HCT116 (cell line): Measurements from ENCODE around the gene KDSR. TPM values are rescaled to one million over a fixed set of nuclear protein-coding genes. Genes with fewer than 3 reads are reported as not detected.

Source experiments
- ATAC-seq: fragments of 200-7000 bp; cut with Tn5 transposase; 2 replicates; pipeline ENCODE4 v1.9.1; 2020; ENCODE audit warnings: mild to moderate bottlenecking, moderate library complexity
- BruUV-seq: library from RNA; stranded (reverse); fragments of 400-500 nt; replicated peaks from 2 replicates; lab custom pipeline; 2021; lab: Mats Ljungman, UMichigan
- CTCF ChIA-PET: fragments of 300-600 bp; sonication (Branson Sonifier 250); formaldehyde crosslinking; loops from one replicate; lab custom pipeline; 2021; ENCODE audit warnings: antibody characterized with exemption; lab: Charles Lee
- POLR2A ChIA-PET: fragments of 300-600, 350-600 bp; sonication (Branson Sonifier 250); formaldehyde crosslinking; loops from one replicate; lab custom pipeline; 2021; ENCODE audit warnings: antibody characterized with exemption; lab: Charles Lee
- RAD21 ChIA-PET, 2 experiments: fragments of 300-600 bp; sonication (Branson Sonifier 250); formaldehyde crosslinking; loops; one replicate each; lab custom pipeline; 2023; ENCODE audit warnings: low total read pairs in 2 of 2; ENCODE audit not compliant: uncharacterized antibody in 2 of 2, unreplicated experiment in 2 of 2, low non-redundant PET in 1 of 2; lab: Charles Lee
- DNase-seq: peaks from one replicate; pipeline ENCODE4 v3.0.0-alpha.2; 2010; ENCODE audit warnings: low read depth, low spot score
- H2AFZ ChIP-seq: fragments of 200-600 bp; shearing (Covaris generic), sonication (generic); 2 replicates; pipeline ENCODE4 v1.6.1; 2017; ENCODE audit warnings: low read depth, mixed run types, mixed read lengths, antibody characterized with exemption, low read length; ENCODE audit not compliant: poor library complexity, severe bottlenecking
- H3K27ac ChIP-seq: 2 replicates; pipeline ENCODE4 v1.5.1; 2012; ENCODE audit warnings: low read depth, low read length
- H3K27me3 ChIP-seq: fragments of 200-600 bp; sonication (generic); 2 replicates; pipeline ENCODE4 v1.6.1; 2016; ENCODE audit warnings: mixed run types, low read length, mixed read lengths; ENCODE audit not compliant: insufficient read depth
- H3K36me3 ChIP-seq, 2 experiments: fragments of 200-500 bp in 1 of 2; fragments of 200-600 bp in 1 of 2; sonication (Bioruptor generic) in 1 of 2; sonication (generic) in 1 of 2; 2 replicates each; pipeline versions ENCODE4 v1.5.1 to v1.6.1; 2014 to 2016; ENCODE audit warnings: low read length in 2 of 2, inconsistent platforms in 1 of 2, mixed read lengths in 1 of 2, mixed run types in 1 of 2; ENCODE audit not compliant: insufficient read depth in 2 of 2, control insufficient read depth in 1 of 2
- H3K4me1 ChIP-seq, 2 experiments: fragments of 200-600 bp in 1 of 2; sonication (generic) in 1 of 2; 2 replicates each; pipeline versions ENCODE4 v1.5.1 to v1.6.1; 2012 to 2017; ENCODE audit warnings: low read length in 2 of 2, inconsistent platforms in 1 of 2, mild to moderate bottlenecking in 1 of 2, mixed read lengths in 1 of 2, mixed run types in 1 of 2, moderate library complexity in 1 of 2; ENCODE audit not compliant: insufficient read depth in 2 of 2, control insufficient read depth in 1 of 2
- H3K4me2 ChIP-seq: fragments of 200-600 bp; sonication (generic); 2 replicates; pipeline ENCODE4 v1.6.1; 2017; ENCODE audit warnings: mixed run types, low read length, mixed read lengths
- H3K4me3 ChIP-seq, 2 experiments: fragments of 200-600 bp in 1 of 2; sonication (generic) in 1 of 2; replicated peaks in 1 of 2; 2 replicates each; pipeline ENCODE4 v1.5.1; 2011 to 2016; ENCODE audit warnings: low read length in 2 of 2, control low read depth in 1 of 2, low read depth in 1 of 2, mild to moderate bottlenecking in 1 of 2, mixed read lengths in 1 of 2, mixed run types in 1 of 2
- H3K79me2 ChIP-seq: fragments of 200-600 bp; sonication (generic); 2 replicates; pipeline ENCODE4 v1.6.1; 2017; ENCODE audit warnings: mild to moderate bottlenecking, mixed run types, low read length, moderate library complexity, mixed read lengths; ENCODE audit not compliant: insufficient read depth
- H3K9ac ChIP-seq: fragments of 200-600 bp; sonication (generic); 2 replicates; pipeline ENCODE4 v1.6.1; 2016; ENCODE audit warnings: low read length, mixed read lengths
- H3K9me2 ChIP-seq: fragments of 200-600 bp; sonication (generic), shearing (Covaris generic); 2 replicates; pipeline ENCODE4 v1.6.1; 2017; ENCODE audit warnings: mixed run types, mild to moderate bottlenecking, moderate library complexity; ENCODE audit not compliant: insufficient read depth
- H3K9me3 ChIP-seq, 2 experiments: fragments of 200-500 bp in 1 of 2; fragments of 200-600 bp in 1 of 2; sonication (Bioruptor generic) in 1 of 2; sonication (generic) in 1 of 2; 2 replicates each; pipeline ENCODE4 v1.6.1; 2014 to 2017; ENCODE audit warnings: low read length in 2 of 2, mixed read lengths in 2 of 2, inconsistent platforms in 1 of 2, low read depth in 1 of 2, mild to moderate bottlenecking in 1 of 2, mixed run types in 1 of 2, moderate library complexity in 1 of 2; ENCODE audit not compliant: control insufficient read depth in 1 of 2, insufficient read depth in 1 of 2
- H4K20me1 ChIP-seq: fragments of 200-600 bp; sonication (generic), shearing (Covaris generic); 2 replicates; pipeline ENCODE4 v1.6.1; 2017; ENCODE audit warnings: mixed run types, mild to moderate bottlenecking, moderate library complexity; ENCODE audit not compliant: insufficient read depth
- EGR1 ChIP-seq: IDR thresholded peaks from 2 replicates; pipeline ENCODE4 v1.6.1; 2012; ENCODE audit warnings: low read depth
- ELF1 ChIP-seq: IDR thresholded peaks from 2 replicates; pipeline ENCODE4 v1.6.1; 2012; ENCODE audit warnings: low read depth, borderline replicate concordance
- EZH2 ChIP-seq: fragments of 200-600 bp; sonication (generic); IDR thresholded peaks from 2 replicates; pipeline ENCODE4 v1.6.1; 2017; ENCODE audit warnings: antibody characterized with exemption, mixed run types
- EZH2phosphoT487 ChIP-seq: fragments of 200-600 bp; IDR thresholded peaks from 2 replicates; pipeline ENCODE4 v1.6.1; 2018; ENCODE audit warnings: antibody characterized with exemption, borderline replicate concordance
- POLR2AphosphoS5 ChIP-seq: IDR thresholded peaks from 2 replicates; pipeline ENCODE4 v1.6.1; 2011; ENCODE audit warnings: mild to moderate bottlenecking, low read depth, low read length, moderate library complexity
- RAD21 ChIP-seq: IDR thresholded peaks from 2 replicates; pipeline ENCODE4 v1.6.1; 2012; ENCODE audit warnings: low read depth, mild to moderate bottlenecking
- SRF ChIP-seq: IDR thresholded peaks from 2 replicates; pipeline ENCODE4 v1.6.1; 2012; ENCODE audit warnings: low read depth
- TCF7L2 ChIP-seq: IDR thresholded peaks from 2 replicates; pipeline ENCODE4 v1.7.0; 2011; ENCODE audit warnings: borderline replicate concordance, inconsistent platforms; ENCODE audit not compliant: insufficient read depth, insufficient read length; ENCODE audit errors: extremely low read depth
- ZFX ChIP-seq: fragments of 450-650 bp; IDR thresholded peaks from 2 replicates; pipeline ENCODE4 v1.6.1; 2017
- ZNF274 ChIP-seq: fragments of 200-500 bp; sonication (Bioruptor generic); IDR thresholded peaks from 2 replicates; pipeline ENCODE4 v1.6.1; 2014; ENCODE audit warnings: mild to moderate bottlenecking, low read depth, low read length, inconsistent platforms
- intact Hi-C: fragments of 100-400 bp; cut with micrococcal nuclease; formaldehyde crosslinking; loops from 2 replicates; pipeline ENCODE4 v1.10.0; 2022
- total RNA-seq: library from RNA; stranded (reverse); gene quantifications from one replicate; pipeline ENCODE4 v1.2.1, GENCODE V29; 2021; ENCODE audit not compliant: unreplicated experiment
- TF ChIP-seq, protein P1 (sequence below): IDR thresholded peaks from 2 replicates; pipeline ENCODE4 v1.6.1; 2011; ENCODE audit warnings: mild to moderate bottlenecking, low read length, moderate library complexity; ENCODE audit not compliant: insufficient replicate concordance; ENCODE audit errors: extremely low read depth
- TF ChIP-seq, protein P2 (sequence below): IDR thresholded peaks from 2 replicates; pipeline ENCODE4 v1.6.1; 2012

The KDSR gene
- total RNA-seq, 1 experiment from 2014 or later: 68.6 TPM

DNA sequence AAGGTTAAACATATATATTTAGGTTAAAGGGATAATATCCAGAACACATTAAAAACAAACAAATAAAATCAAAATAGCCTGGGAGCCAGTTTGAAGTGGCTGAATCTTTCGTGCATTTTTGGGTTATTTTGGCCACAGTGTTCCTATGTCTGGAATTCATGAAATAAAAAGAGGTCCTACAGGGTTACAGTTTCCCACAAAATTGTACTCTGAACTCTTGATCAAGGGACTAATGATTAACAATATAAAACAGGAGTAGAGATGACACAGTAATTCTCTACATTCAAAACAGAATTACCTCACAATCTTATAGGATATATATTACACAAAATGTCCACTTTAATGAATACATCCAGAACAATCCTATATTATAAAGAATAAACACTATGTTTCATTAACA is 30.3 kb upstream of the KDSR start:
- no peak overlapping the region for H3K27ac ChIP-seq
- no peaks in the 10 kb centered on the region for H3K27me3 ChIP-seq
- no TSS peak for BruUV-seq
- no peaks in the 10 kb centered on the region for H3K4me1 ChIP-seq
- TF ChIP-seq EGR1: no peak
- no peak for TF ChIP-seq EZH2
- TF ChIP-seq TCF7L2: no peak
- no peak for TF ChIP-seq SRF
- no peak for TF ChIP-seq RAD21
- no peak for TF ChIP-seq EZH2phosphoT487
- no peak for TF ChIP-seq ELF1
- no peak for TF ChIP-seq POLR2AphosphoS5
- TF ChIP-seq, all 23 proteins: peak for 0
- H3K9ac ChIP-seq: no peak overlapping the region
- no peak overlapping the region for H2AFZ ChIP-seq
- no peaks in the 10 kb centered on the region for H3K79me2 ChIP-seq
- no peaks in the 10 kb centered on the region for H3K9me2 ChIP-seq
- no peak overlapping the region for H3K4me2 ChIP-seq
- H3K36me3 ChIP-seq: peaks cover 8 to 38% of the 10 kb centered on the region in 2 experiments
- POLR2A ChIA-PET: no interaction called here
- ATAC-seq (no peak), DNase-seq (no peak)
- H4K20me1 ChIP-seq: no peaks in the 10 kb centered on the region
- RAD21 ChIA-PET: no interaction called here
- no peaks in the 10 kb centered on the region for H3K9me3 ChIP-seq
- H3K4me3 ChIP-seq: no peak overlapping the region
- intact Hi-C loops: no loop called here
- CTCF ChIA-PET: no interaction called here

DNA sequence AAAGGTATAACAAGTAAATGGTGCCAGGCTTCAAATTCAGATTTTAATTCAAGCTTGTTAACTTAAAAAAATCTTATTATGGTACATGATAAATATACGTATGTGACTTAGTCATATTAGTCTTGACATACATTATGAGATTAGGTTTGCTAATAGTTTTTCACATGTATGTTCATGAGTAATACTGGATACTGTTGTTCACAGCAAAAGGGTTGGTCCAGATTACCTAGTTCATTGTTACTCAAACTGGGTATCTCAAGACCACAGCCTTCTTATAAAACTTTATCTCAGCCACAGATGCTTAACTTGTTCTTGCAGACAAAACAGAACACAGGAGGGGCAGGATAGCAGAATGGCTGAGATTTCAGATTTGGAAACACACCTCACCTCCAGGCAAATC is 28.5 kb upstream of the KDSR start:
- H3K4me3 ChIP-seq: no peak overlapping the region
- H3K27ac ChIP-seq: no peak overlapping the region
- ATAC-seq (no peak), DNase-seq (no peak)
- BruUV-seq: no TSS peak
- no peaks in the 10 kb centered on the region for H3K9me2 ChIP-seq
- peaks cover 8 to 39% of the 10 kb centered on the region in 2 experiments for H3K36me3 ChIP-seq
- no peaks in the 10 kb centered on the region for H3K9me3 ChIP-seq
- ChIA-PET CTCF (no interaction called here), POLR2A (no interaction called here), RAD21 (no interaction called here)
- no peak overlapping the region for H2AFZ ChIP-seq
- H3K4me1 ChIP-seq: no peaks in the 10 kb centered on the region
- H4K20me1 ChIP-seq: no peaks in the 10 kb centered on the region
- no peaks in the 10 kb centered on the region for H3K27me3 ChIP-seq
- intact Hi-C loops: no loop called here
- no peak overlapping the region for H3K9ac ChIP-seq
- TF ChIP-seq ZFX (no peak), ZNF274 (no peak), SRF (no peak)
- TF ChIP-seq, protein P1, sequence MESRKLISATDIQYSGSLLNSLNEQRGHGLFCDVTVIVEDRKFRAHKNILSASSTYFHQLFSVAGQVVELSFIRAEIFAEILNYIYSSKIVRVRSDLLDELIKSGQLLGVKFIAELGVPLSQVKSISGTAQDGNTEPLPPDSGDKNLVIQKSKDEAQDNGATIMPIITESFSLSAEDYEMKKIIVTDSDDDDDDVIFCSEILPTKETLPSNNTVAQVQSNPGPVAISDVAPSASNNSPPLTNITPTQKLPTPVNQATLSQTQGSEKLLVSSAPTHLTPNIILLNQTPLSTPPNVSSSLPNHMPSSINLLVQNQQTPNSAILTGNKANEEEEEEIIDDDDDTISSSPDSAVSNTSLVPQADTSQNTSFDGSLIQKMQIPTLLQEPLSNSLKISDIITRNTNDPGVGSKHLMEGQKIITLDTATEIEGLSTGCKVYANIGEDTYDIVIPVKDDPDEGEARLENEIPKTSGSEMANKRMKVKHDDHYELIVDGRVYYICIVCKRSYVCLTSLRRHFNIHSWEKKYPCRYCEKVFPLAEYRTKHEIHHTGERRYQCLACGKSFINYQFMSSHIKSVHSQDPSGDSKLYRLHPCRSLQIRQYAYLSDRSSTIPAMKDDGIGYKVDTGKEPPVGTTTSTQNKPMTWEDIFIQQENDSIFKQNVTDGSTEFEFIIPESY: no peak
- TF ChIP-seq, protein P2, sequence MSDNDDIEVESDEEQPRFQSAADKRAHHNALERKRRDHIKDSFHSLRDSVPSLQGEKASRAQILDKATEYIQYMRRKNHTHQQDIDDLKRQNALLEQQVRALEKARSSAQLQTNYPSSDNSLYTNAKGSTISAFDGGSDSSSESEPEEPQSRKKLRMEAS: no peak
- H3K79me2 ChIP-seq: no peaks in the 10 kb centered on the region
- no peak overlapping the region for H3K4me2 ChIP-seq
